ENCODE measurements around the gene GPR141.

Gene GPR141

GRCh38 chr7:37657816-37658215 lies 25.8 kb upstream of the GPR141 start:
- no peak overlapping the region for H3K4me3 ChIP-seq (ENCODE audit: control insufficient read depth, low read depth, low read length)
- DNase-seq (ENCODE audit: low read depth) = no peak
- TF ChIP-seq CTCF (conservative IDR thresholded peaks at IDR 0.05; ENCODE audit: control insufficient read depth, insufficient read depth, low read depth, low read length) = no peak

GRCh38 chr7:37659971-37660565 lies 23.5 kb upstream of the GPR141 start:
- H3K4me3 ChIP-seq (ENCODE audit: control insufficient read depth, low read depth, low read length) = no peak overlapping the region
- no peak for TF ChIP-seq CTCF (conservative IDR thresholded peaks at IDR 0.05; ENCODE audit: control insufficient read depth, insufficient read depth, low read depth, low read length)
- DNase-seq (ENCODE audit: low read depth) = no peak

- DNase-seq (ENCODE audit: low read depth) = no peak
- TF ChIP-seq CTCF (conservative IDR thresholded peaks at IDR 0.05; ENCODE audit: control insufficient read depth, insufficient read depth, low read depth, low read length) = no peak
- H3K4me3 ChIP-seq (ENCODE audit: control insufficient read depth, low read depth, low read length) = no peak overlapping the region
Measured at GRCh38 chr7:37660614-37661013, 23.0 kb upstream of the GPR141 start.

GRCh38 chr7:37663693-37664092 lies 19.9 kb upstream of the GPR141 start:
- TF ChIP-seq CTCF (conservative IDR thresholded peaks at IDR 0.05; ENCODE audit: control insufficient read depth, insufficient read depth, low read depth, low read length) = no peak
- DNase-seq (ENCODE audit: low read depth) = no peak

GRCh38 chr7:37665352-37666022 lies 18.1 kb upstream of the GPR141 start:
- H3K4me3 ChIP-seq (ENCODE audit: control insufficient read depth, low read depth, low read length) = no peak overlapping the region
- TF ChIP-seq CTCF (conservative IDR thresholded peaks at IDR 0.05; ENCODE audit: control insufficient read depth, insufficient read depth, low read depth, low read length) = no peak
- DNase-seq (ENCODE audit: low read depth) = no peak

More at GRCh38 chr7:37663693-37664092, 19.9 kb upstream of the GPR141 start:
- no peak overlapping the region for H3K4me3 ChIP-seq (ENCODE audit: control insufficient read depth, low read depth, low read length)

- H3K4me3 ChIP-seq (ENCODE audit: control insufficient read depth, low read depth, low read length) = no peak overlapping the region
- DNase-seq (ENCODE audit: low read depth) = no peak
- TF ChIP-seq CTCF (conservative IDR thresholded peaks at IDR 0.05; ENCODE audit: control insufficient read depth, insufficient read depth, low read depth, low read length) = no peak
Measured at GRCh38 chr7:37666026-37666799, 17.4 kb upstream of the GPR141 start.
